ENCODE results near the gene THSD4. TPM values are rescaled to one million over a fixed set of nuclear protein-coding genes. Genes with fewer than 3 reads are reported as not detected.
"Not testable (repeated sequence)": the region's sequence is repeated elsewhere in the genome, so short reads cannot be mapped to it uniquely, and the experiment has no call there.

Gene THSD4
- total RNA-seq, 1 donor from 2014 or later, result 13.1 TPM

- DNase-seq (ENCODE audit: low read depth in 2 of 2), result no peak
Measured at GRCh38 chr15:71424765-71425164, 309.5 kb downstream of the THSD4 start.

GRCh38 chr15:71425388-71425787 lies 310.1 kb downstream of the THSD4 start:
- no peak for DNase-seq (ENCODE audit: low read depth in 2 of 2)

GRCh38 chr15:71426792-71427191 lies 311.5 kb downstream of the THSD4 start:
- DNase-seq (ENCODE audit: low read depth in 2 of 2), result no peak

GRCh38 chr15:71430782-71431181 lies 315.5 kb downstream of the THSD4 start:
- no peak for DNase-seq (ENCODE audit: low read depth in 2 of 2)

GRCh38 chr15:71431343-71432336 lies 316.4 kb downstream of the THSD4 start:
- DNase-seq (ENCODE audit: low read depth in 2 of 2), result no peak

GRCh38 chr15:71433402-71433801 lies 318.1 kb downstream of the THSD4 start:
- DNase-seq (ENCODE audit: low read depth in 2 of 2), result no peak

GRCh38 chr15:71434774-71435173 lies 319.5 kb downstream of the THSD4 start:
- no peak for DNase-seq (ENCODE audit: low read depth in 2 of 2)

GRCh38 chr15:71435552-71435951 lies 320.3 kb downstream of the THSD4 start:
- no peak for DNase-seq (ENCODE audit: low read depth in 2 of 2)

- DNase-seq (ENCODE audit: low read depth in 2 of 2), result no peak
Measured at GRCh38 chr15:71436854-71437253, 321.6 kb downstream of the THSD4 start.

GRCh38 chr15:71437404-71437803 lies 322.1 kb downstream of the THSD4 start:
- DNase-seq (ENCODE audit: low read depth in 2 of 2), result no peak

GRCh38 chr15:71437919-71438318 lies 322.6 kb downstream of the THSD4 start:
- no peak for DNase-seq (ENCODE audit: low read depth in 2 of 2)

GRCh38 chr15:71439478-71439877 lies 324.2 kb downstream of the THSD4 start:
- not testable (repeated sequence) for DNase-seq (ENCODE audit: low read depth in 2 of 2)

GRCh38 chr15:71440489-71441110 lies 325.3 kb downstream of the THSD4 start:
- DNase-seq (ENCODE audit: low read depth in 2 of 2), result peak; percentile 70 to 77

GRCh38 chr15:71443538-71443937 lies 328.3 kb downstream of the THSD4 start:
- DNase-seq (ENCODE audit: low read depth in 2 of 2), result peak; percentile 30 to 60

GRCh38 chr15:71444032-71444810 lies 328.9 kb downstream of the THSD4 start:
- no peak for DNase-seq (ENCODE audit: low read depth in 2 of 2)

- peak in 1 of 2 donors; percentile 53 for DNase-seq (ENCODE audit: low read depth in 2 of 2)
Measured at GRCh38 chr15:71444866-71445590, 329.8 kb downstream of the THSD4 start.

- peak in 1 of 2 donors; percentile 82 for DNase-seq (ENCODE audit: low read depth in 2 of 2)
Measured at GRCh38 chr15:71447328-71448250, 332.3 kb downstream of the THSD4 start.

- DNase-seq (ENCODE audit: low read depth in 2 of 2), result peak; percentile 54 to 84
Measured at GRCh38 chr15:71448688-71449114, 333.4 kb downstream of the THSD4 start.

- DNase-seq (ENCODE audit: low read depth in 2 of 2), result no peak
Measured at GRCh38 chr15:71449363-71449762, 334.1 kb downstream of the THSD4 start.

GRCh38 chr15:71449956-71450355 lies 334.7 kb downstream of the THSD4 start:
- DNase-seq (ENCODE audit: low read depth in 2 of 2), result no peak
